SU-DHL-6 (cell line): ENCODE data around the gene AKR1C3.

ENCODE experiments used
- CTCF ChIP-seq: fragments of 200-600 bp; sonication (generic); IDR thresholded peaks from one replicate; pipeline ENCODE4 v1.5.1; 2017; ENCODE audit warnings: antibody characterized with exemption, mild to moderate bottlenecking, low read length, moderate library complexity; ENCODE audit not compliant: insufficient read depth, poor library complexity, severe bottlenecking
- EZH2phosphoT487 ChIP-seq: fragments of 200-600 bp; sonication (generic), shearing (Covaris generic); conservative IDR thresholded peaks from 2 replicates; pipeline ENCODE4 v1.6.1; 2018; ENCODE audit warnings: mild to moderate bottlenecking, antibody characterized with exemption, low read length, moderate library complexity, mixed read lengths

- TF ChIP-seq CTCF: no peak
- no peak for TF ChIP-seq EZH2phosphoT487
These were observed 52.7 kb downstream of the AKR1C3 start for GRCh38 chr10:5146920-5147254.
